Measurements from ENCODE around the gene RNF213.
"Not testable (repeated sequence)": the region's sequence is repeated elsewhere in the genome, so short reads cannot be mapped to it uniquely, and the experiment has no call there.

The RNF213 gene

GRCh38 chr17:80327518-80327917 lies 66.9 kb downstream of the RNF213 start:
- no peak for DNase-seq

DNA sequence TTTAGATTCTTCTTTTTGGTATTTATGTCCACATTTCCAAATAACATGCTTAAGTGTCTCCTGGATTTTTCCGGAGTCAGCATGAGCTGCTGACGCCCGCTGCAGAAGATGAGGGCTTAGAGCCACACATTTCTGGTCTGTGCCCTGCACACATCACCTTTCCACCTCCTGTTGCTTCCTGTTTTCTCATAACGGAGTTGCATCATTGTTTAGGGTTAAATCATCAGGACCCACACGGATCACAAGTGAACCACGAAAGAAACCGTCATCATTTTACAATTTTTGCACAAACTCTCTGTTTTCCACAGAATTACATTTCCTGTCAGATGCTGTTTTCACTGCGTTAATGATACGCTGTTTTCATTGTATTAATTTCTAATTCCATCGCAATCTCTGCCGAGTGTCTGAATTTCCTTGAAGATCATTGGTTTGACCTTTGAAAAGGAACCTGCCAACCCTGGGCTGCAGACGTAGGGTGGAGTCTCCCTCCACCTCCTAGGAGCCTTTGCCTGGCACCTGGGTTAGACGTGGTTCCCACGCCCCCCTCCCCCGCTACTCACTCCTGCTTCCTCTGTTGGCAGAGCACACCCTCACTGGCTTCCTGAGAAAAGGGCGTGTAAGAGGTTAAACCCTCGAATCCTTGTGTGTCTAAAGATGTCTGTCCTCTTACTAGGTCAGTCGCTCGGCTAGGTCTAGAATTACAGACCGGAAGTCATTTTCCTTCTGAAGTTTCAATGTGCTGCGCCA lies 68.2 kb downstream of the RNF213 start:
- DNase-seq = no peak

GRCh38 chr17:80329421-80329820 lies 68.8 kb downstream of the RNF213 start:
- DNase-seq = not testable (repeated sequence)

DNA sequence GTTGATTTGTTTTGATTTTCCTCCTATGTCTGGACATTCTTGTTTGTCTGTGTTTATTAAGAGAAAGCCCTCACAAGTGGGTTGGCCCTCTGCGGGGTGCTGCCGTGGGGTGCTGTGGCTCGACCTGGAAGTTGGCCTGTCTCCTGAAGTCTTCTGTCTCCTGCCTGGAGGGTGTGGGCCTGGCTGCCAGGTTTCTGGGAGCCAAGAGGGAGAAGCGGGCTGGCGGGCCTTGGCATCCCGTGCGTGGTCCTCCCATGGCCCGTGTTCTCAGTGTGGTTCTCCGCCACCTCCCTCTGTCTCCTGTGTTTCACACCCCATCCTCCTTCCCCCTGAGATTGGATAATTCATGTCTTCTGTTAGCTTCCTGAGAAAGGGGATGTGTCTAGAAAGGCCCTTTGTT lies 69.6 kb downstream of the RNF213 start:
- no peak for DNase-seq

GRCh38 chr17:80330938-80331337 lies 70.3 kb downstream of the RNF213 start:
- not testable (repeated sequence) for DNase-seq

- no peak for DNase-seq
Observed at GRCh38 chr17:80331820-80332219, 71.2 kb downstream of the RNF213 start.

DNA sequence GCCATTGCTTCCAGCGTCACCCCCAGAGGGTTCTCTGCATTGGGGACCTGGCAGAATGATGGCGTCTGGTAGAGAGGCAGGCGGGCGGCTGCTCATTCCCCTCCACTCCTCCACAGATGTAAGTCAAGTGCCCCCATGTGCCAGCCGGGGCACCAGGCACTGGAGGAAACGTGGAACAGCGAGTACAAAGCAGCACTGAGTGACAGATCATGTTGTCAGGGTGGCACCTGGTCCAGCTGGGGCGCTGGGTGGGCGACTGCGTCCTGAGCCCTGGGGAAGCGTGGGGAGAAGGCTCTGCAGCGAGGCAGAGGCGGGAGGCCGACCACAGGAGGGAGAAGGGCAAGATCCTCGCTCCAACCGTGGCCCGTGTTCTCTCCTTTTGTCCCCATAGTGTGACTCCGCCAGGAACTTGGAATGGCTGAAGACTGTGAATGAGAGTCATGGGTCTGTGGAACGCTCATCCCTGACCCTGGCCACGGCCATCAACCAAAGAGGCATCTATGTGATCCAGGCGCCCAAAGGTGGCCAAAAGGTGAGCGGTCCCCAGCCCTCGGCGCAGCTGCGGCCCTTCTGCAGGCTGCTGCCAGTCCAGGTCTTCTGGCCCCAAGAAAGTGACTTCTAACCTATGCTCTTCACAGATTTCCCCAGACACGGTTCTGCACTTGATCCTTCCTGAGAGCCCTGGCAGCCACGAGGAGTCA lies 76.7 kb downstream of the RNF213 start:
- no peak for DNase-seq

DNA sequence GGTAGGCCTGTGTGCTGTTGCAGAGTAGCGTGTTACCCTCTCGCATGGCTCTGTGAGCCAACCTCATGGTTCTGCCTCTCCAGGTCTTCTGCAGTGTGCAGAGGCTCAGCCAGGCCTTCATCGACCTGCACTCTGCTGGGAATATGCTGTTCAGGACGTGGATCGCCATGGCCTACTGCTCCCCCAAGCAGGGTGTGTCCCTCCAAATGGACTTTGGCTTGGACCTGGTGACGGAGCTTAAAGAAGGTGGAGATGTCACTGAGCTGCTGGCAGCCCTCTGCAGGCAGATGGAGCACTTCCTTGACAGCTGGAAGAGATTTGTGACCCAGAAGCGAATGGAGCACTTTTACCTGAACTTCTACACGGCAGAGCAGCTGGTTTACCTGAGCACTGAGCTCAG lies 78.5 kb downstream of the RNF213 start:
- DNase-seq = no peak

- no peak for DNase-seq
Observed at GRCh38 chr17:80339731-80340456, 79.2 kb downstream of the RNF213 start.

GRCh38 chr17:80345321-80345720 lies 84.7 kb downstream of the RNF213 start:
- DNase-seq = no peak

- DNase-seq = no peak
Observed at GRCh38 chr17:80345841-80346497, 85.3 kb downstream of the RNF213 start.

DNA sequence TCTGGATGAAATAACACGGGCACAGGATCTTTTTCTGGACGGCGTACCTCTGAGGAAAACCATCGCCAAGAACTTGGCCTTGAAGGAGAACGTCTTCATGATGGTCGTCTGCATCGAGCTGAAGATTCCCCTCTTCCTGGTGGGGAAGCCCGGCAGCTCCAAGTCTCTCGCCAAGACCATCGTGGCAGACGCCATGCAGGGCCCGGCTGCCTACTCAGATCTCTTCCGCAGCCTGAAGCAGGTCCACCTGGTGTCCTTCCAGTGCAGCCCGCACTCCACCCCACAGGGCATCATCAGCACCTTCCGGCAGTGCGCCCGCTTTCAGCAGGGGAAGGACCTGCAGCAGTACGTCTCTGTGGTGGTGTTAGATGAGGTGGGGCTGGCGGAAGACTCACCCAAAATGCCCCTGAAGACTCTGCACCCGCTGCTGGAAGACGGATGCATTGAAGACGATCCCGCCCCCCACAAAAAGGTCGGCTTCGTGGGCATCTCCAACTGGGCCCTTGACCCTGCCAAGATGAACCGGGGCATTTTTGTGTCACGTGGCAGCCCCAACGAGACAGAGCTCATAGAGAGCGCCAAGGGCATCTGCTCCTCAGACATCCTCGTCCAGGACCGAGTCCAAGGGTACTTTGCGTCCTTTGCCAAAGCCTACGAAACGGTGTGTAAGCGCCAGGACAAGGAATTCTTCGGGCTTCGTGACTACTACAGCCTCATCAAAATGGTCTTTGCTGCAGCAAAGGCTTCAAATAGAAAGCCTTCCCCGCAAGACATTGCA lies 86.0 kb downstream of the RNF213 start:
- no peak for DNase-seq

DNA sequence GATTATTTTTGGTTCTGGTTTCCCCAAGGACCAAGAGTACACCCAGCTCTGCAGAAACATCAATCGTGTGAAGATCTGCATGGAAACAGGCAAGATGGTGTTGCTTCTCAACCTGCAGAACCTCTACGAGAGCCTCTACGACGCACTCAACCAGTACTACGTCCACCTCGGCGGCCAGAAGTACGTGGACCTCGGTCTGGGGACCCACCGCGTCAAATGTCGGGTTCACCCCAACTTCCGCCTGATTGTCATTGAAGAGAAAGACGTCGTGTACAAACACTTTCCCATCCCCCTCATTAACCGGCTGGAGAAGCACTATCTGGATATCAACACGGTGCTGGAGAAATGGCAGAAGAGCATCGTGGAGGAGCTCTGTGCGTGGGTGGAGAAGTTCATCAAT lies 86.9 kb downstream of the RNF213 start:
- no peak for DNase-seq

- DNase-seq = no peak
Observed at GRCh38 chr17:80347948-80348351, 87.3 kb downstream of the RNF213 start.

GRCh38 chr17:80348551-80349150 lies 88.0 kb downstream of the RNF213 start:
- DNase-seq = no peak

GRCh38 chr17:80349151-80349651 lies 88.5 kb downstream of the RNF213 start:
- no peak for DNase-seq

DNA sequence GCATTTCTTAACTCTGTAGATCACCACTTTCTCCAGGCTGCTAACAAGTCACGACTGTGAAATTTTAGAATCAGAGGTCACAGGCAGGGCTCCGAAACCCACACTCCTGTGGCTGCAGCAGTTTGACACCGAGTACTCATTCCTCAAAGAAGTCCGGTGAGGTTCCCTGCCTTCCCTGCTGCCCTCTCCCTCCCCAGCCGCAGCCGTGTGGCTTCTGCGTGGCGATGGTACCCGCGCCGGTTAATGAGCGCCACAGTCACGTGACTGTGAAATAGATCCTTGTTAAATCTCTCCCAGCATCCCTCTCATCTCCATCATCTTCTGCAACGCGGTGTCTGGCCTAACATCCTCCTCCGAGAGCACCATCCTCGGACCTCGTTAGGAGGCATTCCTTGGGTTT lies 89.1 kb downstream of the RNF213 start:
- no peak for DNase-seq

GRCh38 chr17:80352216-80352895 lies 91.7 kb downstream of the RNF213 start:
- no peak for DNase-seq

DNA sequence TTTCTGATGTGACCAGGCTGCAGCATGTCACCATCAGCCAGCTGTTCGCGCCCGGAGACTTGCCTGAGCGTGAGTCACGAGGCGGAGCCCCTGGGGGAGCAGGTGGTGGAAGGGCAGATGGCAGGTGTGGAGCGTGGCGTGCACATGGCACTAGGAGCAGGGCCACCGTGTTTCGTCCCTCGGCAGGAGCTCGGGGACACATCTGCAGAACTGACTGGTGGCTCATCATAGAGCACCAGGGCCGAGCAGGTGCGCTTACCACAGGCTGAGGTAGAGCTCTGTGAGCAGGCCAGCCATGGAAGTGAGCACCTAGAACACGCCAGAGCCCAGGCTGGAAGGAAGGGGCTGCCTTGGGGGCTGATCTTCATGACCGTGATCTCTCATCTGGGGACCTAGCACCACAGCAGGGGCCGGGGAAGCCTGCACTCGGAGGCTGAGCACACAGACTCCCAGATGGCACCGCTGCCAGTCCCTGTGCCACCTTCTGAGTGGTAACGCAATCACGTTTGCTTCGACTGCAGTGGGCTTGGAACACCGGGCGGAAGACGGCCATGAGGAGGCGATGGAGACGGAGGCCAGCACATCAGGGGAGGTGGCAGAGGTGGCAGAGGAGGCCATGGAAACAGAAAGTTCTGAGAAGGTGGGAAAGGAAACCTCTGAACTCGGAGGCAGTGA lies 92.5 kb downstream of the RNF213 start:
- DNase-seq = no peak

- no peak for DNase-seq
Observed at GRCh38 chr17:80353718-80354275, 93.1 kb downstream of the RNF213 start.
